Effector memory CD4-positive, alpha-beta T cell (primary cell): ENCODE measurements around the gene ABHD8.

ENCODE experiments used
- DNase-seq, 3 donors: peaks; one replicate each; pipeline ENCODE4 v3.0.0-alpha.2; 2020
- H3K27ac ChIP-seq: 2 replicates; pipeline ENCODE4 v1.7.0; 2013; ENCODE audit warnings: mild to moderate bottlenecking, low read length, moderate library complexity; ENCODE audit not compliant: insufficient read depth, poor library complexity, severe bottlenecking
- H3K27me3 ChIP-seq: replicated peaks from 2 replicates; pipeline ENCODE4 v1.7.0; 2013; ENCODE audit warnings: mild to moderate bottlenecking, low read length; ENCODE audit not compliant: insufficient read depth, control insufficient read depth, poor library complexity, severe bottlenecking
- H3K36me3 ChIP-seq: 2 replicates; pipeline ENCODE4 v1.7.0; 2013; ENCODE audit warnings: mild to moderate bottlenecking, low read length, moderate library complexity; ENCODE audit not compliant: control insufficient read depth, insufficient read depth
- H3K4me1 ChIP-seq: 2 replicates; pipeline ENCODE4 v1.7.0; 2013; ENCODE audit warnings: low read length, mild to moderate bottlenecking; ENCODE audit not compliant: control insufficient read depth, insufficient read depth, poor library complexity, severe bottlenecking
- H3K4me3 ChIP-seq: 2 replicates; pipeline ENCODE4 v1.7.0; 2013; ENCODE audit warnings: low read length, low read depth, mild to moderate bottlenecking; ENCODE audit not compliant: insufficient read depth, poor library complexity, severe bottlenecking
- H3K9me3 ChIP-seq: 2 replicates; pipeline ENCODE4 v1.7.0; 2013; ENCODE audit warnings: mild to moderate bottlenecking, low read length, moderate library complexity; ENCODE audit not compliant: control insufficient read depth

The ABHD8 gene

GRCh38 chr19:17320435-17320834 is 17.2 kb upstream of the ABHD8 start:
- H3K27me3 ChIP-seq = no peaks in the 10 kb centered on the region

GRCh38 chr19:17319473-17320238 is 16.4 kb upstream of the ABHD8 start:
- no peak overlapping the region for H3K27ac ChIP-seq
- H3K9me3 ChIP-seq = no peaks in the 10 kb centered on the region
- H3K4me1 ChIP-seq = peaks cover 3% of the 10 kb centered on the region
- no peak overlapping the region for H3K4me3 ChIP-seq
- H3K27me3 ChIP-seq = no peaks in the 10 kb centered on the region
- H3K36me3 ChIP-seq = peaks cover 35% of the 10 kb centered on the region
- no peak for DNase-seq

More at GRCh38 chr19:17320435-17320834, 17.2 kb upstream of the ABHD8 start:
- H3K36me3 ChIP-seq = peaks cover 31% of the 10 kb centered on the region
- DNase-seq = no peak
- no peak overlapping the region for H3K4me3 ChIP-seq
- H3K27ac ChIP-seq = no peak overlapping the region
- H3K4me1 ChIP-seq = peaks cover 3% of the 10 kb centered on the region
- H3K9me3 ChIP-seq = no peaks in the 10 kb centered on the region

- Histone ChIP-seq H3K9me3 (no peaks in the 10 kb centered on the region), H3K36me3 (peaks cover 42% of the 10 kb centered on the region)
- DNase-seq = no peak
These were observed 15.7 kb upstream of the ABHD8 start for GRCh38 chr19:17318966-17319365.

GRCh38 chr19:17314007-17314593 is 10.9 kb upstream of the ABHD8 start:
- H3K4me1 ChIP-seq = peaks cover 12% of the 10 kb centered on the region
- no peaks in the 10 kb centered on the region for H3K27me3 ChIP-seq
- no peaks in the 10 kb centered on the region for H3K9me3 ChIP-seq
- H3K27ac ChIP-seq = no peak overlapping the region
- peaks cover 34% of the 10 kb centered on the region for H3K36me3 ChIP-seq
- no peak for DNase-seq
- H3K4me3 ChIP-seq = no peak overlapping the region

More at GRCh38 chr19:17318966-17319365, 15.7 kb upstream of the ABHD8 start:
- no peak overlapping the region for H3K27ac ChIP-seq
- H3K4me1 ChIP-seq = peaks cover 3% of the 10 kb centered on the region
- no peak overlapping the region for H3K4me3 ChIP-seq
- no peaks in the 10 kb centered on the region for H3K27me3 ChIP-seq

- H3K27me3 ChIP-seq = no peaks in the 10 kb centered on the region
- DNase-seq = no peak
- peaks cover 29% of the 10 kb centered on the region for H3K36me3 ChIP-seq
- no peak overlapping the region for H3K4me3 ChIP-seq
- H3K4me1 ChIP-seq = peaks cover 12% of the 10 kb centered on the region
- no peak overlapping the region for H3K27ac ChIP-seq
- H3K9me3 ChIP-seq = no peaks in the 10 kb centered on the region
These were observed 9.2 kb upstream of the ABHD8 start for GRCh38 chr19:17312189-17313113.

GRCh38 chr19:17311455-17312188 is 8.4 kb upstream of the ABHD8 start:
- H3K27me3 ChIP-seq = no peaks in the 10 kb centered on the region
- H3K9me3 ChIP-seq = no peaks in the 10 kb centered on the region
- DNase-seq = no peak
- H3K4me1 ChIP-seq = peaks cover 15% of the 10 kb centered on the region
- no peak overlapping the region for H3K4me3 ChIP-seq
- H3K36me3 ChIP-seq = peaks cover 29% of the 10 kb centered on the region
- H3K27ac ChIP-seq = no peak overlapping the region

GRCh38 chr19:17309965-17310461 is 6.8 kb upstream of the ABHD8 start:
- Histone ChIP-seq H3K27me3 (no peaks in the 10 kb centered on the region), H3K36me3 (peaks cover 21% of the 10 kb centered on the region), H3K9me3 (no peaks in the 10 kb centered on the region), H3K4me1 (peaks cover 26% of the 10 kb centered on the region), H3K27ac (peak overlapping the region; percentile 83), H3K4me3 (peak overlapping the region; percentile 76)
- peak in 1 of 3 donors; percentile 16 for DNase-seq

GRCh38 chr19:17309198-17309964 is 6.2 kb upstream of the ABHD8 start, which contains the start of gene DDA1:
DDA1 (plus strand) TSS chr19:17309563; CDS start chr19:17309655, 92 bp downstream.
- Histone ChIP-seq H3K4me3 (peak within 1 kb of the TSS; percentile 76), H3K4me1 (peaks cover 28% of the 10 kb centered on the region), H3K27ac (peak within 1 kb of the TSS; percentile 83), H3K27me3 (no peaks in the 10 kb centered on the region), H3K9me3 (no peaks in the 10 kb centered on the region), H3K36me3 (peaks cover 16% of the 10 kb centered on the region)
- peak; percentile 99 to 100 (median 99) for DNase-seq
